Occipital lobe (tissue), 2 donors: ENCODE results near the gene RHEBL1. TPM values are rescaled to one million over a fixed set of nuclear protein-coding genes. Genes with fewer than 3 reads are reported as not detected.

Experiments used
- DNase-seq: peaks from one replicate; lab custom pipeline; 2025; lab: John Stamatoyannopoulos, UW
- total RNA-seq: library from RNA; depleted of rRNA; stranded (reverse); fragments of >200 nt; gene quantifications from one replicate; pipeline ENCODE4 v1.2.3, GENCODE V29; 2014

RHEBL1 gene
- total RNA-seq, 1 donor from 2014 or later = 0.78 TPM

DNA sequence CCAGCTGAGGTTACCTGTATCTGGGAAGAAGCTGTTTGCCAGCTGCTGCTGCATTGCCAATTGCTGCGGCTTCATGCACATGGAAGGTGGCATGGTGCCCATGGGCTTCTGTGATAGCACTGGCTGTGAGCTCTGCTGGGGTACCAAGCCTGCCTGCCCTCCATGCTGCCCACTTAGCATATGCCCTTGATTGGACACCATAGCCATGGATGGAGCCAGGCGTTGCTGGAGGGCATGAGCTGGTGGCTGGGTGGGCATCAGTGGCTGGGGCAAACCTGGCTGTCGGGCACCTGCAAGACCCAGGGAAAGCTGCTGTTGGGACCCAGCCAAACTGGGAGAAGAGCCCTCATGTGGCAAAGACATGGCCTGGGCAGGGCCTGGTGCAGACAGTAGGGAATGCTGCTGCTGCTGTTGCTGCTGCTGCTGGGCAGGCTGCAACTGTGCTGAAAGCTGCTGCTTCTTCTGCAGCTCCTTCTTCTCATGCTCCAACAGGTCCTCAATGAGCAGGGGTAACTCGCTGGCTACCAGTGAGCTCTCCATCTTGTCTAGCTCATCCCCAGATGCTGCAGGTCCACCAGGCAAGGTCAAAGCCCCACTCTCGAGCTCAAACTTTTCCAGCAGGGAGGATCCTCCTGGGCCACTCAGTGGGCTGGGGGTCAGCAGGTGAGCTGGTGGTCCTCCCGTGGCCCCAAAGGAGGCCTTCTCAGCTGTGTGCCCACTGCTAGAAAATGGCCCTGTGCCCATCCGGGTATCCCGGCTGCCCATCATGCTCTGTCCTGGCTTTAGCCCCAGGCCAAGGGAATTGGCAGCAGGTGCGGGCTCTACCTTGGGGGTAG is 32.5 kb downstream of the RHEBL1 start:
- DNase-seq = no peak

DNA sequence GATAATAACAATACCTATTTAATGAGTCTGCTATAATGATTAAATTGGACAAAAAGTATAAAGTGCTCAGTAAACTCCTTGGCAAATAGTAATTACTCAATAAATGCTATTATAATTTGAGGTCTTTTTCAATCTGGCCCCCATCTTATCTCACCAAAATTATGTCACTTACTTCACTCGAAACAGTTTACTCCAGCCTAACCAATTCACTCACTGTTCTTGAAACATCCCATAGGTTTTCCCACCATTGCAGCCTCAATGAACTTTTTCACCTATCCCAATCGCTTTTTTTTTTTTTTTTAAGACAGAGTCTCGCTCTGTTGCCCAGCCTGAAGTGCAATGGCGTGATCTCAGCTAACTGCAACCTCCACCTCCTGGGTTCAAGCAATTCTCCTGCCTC is 33.8 kb downstream of the RHEBL1 start:
- DNase-seq = no peak

DNA sequence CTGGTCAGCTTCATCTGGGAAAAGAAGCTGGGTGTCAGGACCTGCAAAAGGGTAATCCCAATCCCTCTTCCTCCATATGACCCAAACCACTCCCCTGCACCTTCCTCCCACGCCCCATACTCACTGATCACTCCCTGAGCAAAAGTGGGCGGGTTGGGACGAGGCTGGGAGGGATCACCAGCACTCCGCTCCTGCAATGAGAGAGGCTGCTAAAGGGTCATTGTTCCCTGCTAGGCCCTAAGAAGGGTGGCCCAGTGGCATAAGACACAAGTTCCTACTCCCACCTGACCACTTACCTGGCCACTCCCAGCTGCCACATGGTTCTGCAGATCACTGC is 35.5 kb downstream of the RHEBL1 start:
- DNase-seq = no peak

DNA sequence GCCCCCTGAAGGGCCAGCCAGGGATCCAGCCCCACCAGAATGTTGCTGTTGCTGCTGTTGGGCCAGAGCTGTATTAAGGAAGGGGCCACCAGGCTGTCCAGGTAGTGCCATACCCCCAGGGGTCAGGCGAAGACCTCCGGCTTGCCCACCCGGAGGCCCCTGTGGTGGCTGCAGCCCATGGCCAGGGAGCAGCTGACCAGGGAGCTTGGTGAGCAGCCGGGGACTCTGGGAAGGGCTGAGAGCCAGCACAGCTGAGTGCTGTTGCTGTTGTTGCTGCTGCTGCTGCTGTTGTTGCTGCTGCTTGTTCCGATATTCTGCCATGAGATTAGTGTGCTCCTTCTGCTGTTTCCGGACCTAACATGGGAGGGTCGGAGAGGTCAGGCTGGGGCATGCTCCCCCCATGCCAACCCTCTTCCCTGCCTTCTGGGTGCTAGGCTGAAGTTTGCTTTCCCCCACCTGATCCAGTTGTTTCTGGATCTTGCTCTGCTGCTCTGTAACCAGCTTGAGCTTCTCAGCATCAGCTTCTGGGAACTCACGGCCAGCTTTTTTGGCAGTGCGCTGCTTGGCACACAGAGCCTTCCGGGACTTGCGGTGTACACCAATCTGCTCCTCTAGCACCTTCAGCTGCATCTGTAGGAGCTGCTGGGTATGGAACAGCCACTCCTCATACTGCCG is 36.0 kb downstream of the RHEBL1 start:
- peak; percentile 30 for DNase-seq

DNA sequence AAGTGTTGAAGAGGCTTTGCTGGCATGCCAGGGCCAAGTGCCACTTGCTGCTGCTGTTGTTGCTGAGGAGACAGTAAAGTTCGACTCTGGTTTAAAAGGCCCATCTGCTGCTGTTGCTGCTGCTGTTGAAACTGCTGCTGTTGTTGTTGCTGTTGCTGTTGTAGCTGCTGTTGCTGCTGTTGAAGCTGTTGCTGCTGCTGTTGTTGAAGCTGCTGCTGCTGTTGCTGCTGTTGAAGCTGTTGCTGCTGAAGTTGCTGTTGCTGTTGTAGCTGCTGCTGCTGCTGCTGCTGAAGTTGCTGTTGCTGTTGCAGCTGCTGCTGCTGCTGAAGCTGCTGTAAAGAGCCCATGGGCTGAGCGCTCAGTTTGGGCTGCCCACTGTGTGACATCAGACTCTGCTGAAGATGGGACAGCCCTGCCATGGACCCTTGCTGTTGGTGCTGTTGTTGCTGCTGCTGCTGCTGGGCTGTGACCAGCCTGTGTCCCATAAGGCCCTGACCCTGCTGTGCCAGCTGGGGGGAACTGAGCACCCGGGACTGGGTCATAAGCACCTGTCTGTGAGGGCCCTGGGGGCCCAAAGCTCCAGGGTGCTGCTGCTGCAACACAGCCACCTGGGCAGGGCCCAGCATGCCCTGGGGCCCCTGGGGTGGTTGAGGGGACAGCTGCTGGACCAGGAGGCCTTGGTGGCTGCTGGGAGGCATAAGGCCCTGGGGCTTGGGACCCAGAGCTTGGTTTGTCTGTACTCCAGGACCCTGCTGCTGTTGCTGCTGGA is 36.9 kb downstream of the RHEBL1 start:
- no peak for DNase-seq

DNA sequence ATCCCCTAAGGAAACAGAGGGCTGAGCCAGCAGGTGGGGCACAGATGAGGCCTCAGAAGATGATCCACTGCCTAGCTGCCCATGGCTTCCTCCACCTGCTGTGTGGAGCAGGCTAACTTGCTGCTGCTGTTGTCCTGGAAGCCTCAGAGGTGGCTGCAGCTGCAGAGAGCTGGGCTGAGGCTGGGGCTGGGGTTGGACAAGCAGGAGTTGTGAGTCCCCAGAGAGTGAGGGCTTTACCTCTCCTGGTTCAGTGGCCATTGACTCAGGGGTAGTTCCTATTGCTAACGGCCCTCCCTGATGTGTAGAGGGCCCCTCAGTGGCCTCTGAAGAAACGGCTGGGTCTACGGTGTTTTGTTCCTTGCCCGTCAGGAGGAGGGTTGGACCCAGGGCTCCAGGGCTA is 37.5 kb downstream of the RHEBL1 start:
- DNase-seq = no peak

DNA sequence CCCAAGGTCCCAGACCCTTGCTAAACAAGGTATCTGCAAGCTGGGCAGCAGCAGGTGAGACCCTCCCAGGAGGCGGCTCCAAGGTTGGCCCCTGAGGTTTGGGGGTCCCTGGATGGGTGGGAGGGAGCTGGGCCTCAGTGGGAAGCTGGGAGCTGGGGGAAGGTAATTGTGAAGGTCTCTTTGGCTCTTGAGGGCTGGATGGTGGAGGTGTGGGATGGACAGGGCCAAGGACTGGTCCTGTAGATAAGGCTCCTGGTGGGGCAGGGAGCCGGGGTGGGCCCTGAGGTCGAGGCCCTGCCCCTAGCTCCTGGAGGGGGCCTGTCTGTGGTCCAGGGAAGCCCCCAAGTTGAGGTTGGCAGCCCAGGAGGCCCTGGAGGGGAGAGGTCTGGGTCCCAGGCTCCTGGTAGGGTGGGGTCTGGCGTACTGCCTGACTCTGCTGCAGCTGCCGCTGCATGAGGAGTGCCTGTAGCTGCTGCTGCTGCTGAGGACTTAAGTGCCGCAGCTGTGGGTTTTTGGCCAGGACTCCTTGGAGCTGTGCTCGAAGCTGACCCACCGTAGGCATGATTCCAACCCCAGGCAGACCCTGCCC is 38.1 kb downstream of the RHEBL1 start:
- no peak for DNase-seq

DNA sequence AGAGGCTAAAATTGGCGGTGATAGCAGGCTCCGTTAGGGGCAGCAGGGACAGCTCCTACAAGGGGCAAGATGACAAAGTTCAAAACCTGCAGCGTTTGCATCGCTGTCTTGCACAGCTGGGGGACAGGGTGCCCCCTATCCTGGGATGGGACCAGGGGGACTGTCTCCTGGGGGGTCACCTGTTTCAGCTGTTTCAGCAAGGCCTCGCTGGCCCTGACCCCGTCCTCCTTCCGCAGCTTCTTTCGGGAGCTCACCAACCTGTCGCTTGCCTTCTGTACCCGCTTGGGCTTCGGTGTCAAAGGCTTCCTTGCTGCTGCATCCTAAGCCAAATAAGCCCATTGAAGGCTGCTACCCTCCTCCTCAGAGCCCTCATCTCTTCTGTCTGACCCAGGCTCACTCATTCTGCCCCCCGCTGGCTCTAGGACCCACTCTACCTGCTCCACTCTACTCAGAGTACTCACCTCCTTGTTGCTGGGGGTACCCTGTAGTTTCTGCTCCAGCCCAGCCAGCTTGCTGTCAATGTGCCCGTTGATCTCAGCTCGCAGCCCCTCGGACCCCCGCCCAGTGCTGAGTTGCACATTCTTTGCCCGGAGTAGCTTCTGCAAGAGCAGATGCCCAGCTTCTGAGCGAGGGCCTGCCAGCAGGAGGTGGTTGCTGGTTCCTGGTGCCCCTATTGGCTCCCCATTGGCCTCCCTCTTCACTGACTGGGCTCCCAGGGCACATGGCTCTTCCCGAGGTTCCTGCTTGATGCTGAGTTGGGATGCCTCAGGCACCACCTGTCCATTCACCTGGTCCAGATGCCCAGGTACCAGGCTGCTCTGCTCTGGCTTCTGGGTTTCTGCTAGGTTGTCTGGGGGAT is 38.8 kb downstream of the RHEBL1 start:
- no peak for DNase-seq

DNA sequence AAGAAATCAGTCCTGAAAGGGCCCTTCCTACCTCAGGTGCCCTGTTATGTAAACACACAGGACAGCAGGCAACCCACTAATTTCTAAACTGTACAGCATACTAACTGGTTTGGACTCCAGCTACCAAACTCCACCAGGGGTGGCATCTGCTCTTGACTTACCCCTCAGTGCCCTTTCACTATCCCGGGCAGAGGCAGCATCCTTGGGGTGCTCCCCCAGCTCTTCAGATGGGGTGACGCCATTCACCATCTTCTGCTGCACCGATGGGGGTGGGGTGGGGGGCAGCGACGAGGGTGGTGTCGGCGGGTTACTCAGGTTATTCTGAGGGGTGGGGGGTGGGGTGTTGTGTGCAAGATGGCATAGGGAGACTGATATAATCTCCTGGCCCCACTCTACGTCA is 39.7 kb downstream of the RHEBL1 start:
- no peak for DNase-seq

DNA sequence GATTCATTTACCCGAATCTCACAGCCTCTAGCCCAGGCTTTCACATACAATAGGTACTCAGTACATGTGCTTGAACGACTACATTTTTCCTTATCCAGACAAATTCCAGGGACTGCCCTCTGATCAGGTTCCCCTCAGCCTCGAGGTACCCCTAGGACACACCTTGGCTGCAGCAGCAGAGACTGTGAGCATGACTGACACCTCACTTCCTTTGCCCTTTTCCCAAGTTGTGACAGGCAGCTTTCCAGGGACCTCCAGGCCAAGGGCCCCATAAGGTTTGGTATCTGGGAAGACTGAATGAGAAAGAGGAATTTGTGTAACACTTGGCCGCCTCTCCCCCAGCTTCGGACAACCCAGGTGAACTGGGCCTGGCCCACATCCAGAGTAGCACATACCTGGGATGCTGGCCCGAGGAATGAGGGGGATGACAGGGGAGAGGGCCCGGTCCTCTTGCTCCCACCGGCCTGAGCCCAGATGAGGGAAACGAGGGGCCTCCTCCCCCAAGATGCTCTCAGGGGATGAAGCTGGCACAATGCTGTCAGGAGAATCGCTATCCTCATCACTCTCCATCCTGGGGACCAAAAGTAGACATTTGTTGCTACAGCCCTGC is 41.0 kb downstream of the RHEBL1 start:
- no peak for DNase-seq

DNA sequence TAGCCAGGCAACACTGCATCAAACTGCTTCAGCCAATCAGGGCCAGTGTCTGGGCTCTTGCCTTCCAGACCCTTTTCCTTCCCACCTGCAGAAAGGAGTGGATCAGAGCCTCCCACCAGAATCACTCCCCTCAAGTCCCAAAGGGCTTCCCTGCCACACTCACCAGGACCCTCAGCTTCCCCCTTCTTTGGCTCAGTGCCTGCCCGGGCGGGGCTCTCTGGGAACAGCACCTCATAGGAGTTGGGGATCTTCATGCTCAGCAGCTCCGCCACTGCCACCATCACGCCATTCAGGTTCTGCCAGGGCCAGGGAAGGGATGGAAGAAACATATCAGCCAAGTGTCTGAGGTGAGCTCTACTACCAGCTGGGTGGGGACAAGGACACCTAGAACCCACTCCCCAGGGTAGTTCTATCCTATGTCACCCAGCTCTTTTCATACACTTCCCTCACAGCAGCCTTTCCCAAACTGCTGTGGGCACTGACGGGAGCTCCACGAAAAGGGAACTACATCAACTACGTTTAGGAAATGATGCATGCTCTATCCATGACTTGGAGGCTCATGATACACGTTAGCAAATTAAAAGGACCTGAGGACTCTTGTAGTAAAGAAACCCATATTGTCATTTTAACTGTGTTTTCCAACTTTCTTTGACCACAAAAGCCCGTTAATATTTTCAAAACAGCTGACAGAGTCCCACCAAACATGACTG is 41.8 kb downstream of the RHEBL1 start:
- DNase-seq = no peak

DNA sequence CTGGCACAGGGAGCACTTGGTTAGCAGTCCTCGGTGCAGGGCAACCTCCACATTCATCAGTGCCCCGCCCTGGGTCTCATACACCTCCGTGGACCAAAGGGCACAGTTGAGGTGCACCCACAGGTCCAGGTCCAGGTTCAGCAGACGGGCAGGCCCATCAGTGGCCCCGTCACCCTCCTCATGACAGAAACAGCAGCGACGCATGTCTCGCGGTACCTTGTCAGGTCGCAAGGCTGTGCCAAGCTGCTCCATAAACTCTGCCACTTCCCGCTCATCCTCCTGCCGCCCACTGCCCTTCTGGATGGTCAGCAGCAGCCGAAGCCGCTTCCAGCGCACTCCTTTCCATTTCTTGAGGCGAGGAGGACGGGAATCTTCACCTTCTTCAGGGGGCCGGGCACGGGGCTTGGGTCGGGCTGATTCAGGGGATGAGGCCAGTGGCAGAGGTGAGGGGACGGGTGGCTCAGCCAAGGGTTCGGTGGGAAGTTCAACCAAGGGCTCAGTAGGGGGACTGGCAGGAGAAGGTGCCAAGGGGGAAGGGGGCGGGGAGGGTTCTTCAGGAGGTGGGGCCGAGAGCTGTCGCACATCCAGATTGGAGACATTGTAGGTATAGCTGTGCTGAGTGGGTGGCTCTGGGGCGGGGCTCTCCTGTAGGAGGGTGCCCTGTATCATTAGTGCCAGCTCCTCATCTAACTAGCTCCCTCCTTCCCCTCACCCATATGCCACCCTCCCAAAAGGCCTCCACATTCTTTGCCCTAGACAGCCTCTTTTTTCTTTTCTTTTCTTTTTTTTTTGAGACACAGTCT is 42.9 kb downstream of the RHEBL1 start:
- DNase-seq = no peak

DNA sequence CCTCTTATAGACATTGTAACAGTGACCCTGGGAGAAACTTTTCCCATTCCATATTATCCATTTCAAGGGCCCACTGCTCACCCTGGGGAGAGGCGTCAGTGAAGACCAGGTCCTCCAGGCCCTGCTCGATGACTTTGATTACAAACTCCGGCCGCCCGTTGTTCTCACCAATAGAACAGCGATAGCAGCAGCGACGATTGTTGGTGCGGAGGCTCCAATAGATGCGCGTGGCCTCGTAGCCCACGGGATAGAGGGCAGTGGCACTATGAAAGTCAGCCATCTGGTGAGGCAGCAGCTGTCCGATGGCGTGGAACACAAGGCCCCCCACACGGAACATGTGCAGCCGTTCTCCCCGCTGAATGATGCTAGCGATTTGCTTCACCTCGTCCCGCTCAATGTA is 43.7 kb downstream of the RHEBL1 start:
- DNase-seq = no peak

DNA sequence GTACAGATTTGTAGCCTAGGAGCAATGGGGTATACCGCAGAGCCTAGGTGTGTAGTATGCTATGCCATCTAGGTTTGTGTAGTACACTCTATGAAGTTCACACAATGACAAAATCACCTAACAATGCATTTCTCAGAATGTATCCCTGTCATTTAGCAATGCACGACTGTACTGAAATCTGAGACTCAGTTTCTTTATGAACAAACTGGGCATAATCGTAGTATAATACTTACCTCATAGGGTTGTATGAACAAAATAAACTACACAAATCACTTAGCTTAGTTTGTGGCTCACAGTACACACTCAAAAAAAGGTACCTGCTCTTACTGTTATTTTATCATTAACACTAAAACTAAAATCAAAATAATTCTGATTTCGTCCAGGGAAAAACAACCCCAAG is 44.3 kb downstream of the RHEBL1 start:
- no peak for DNase-seq

DNA sequence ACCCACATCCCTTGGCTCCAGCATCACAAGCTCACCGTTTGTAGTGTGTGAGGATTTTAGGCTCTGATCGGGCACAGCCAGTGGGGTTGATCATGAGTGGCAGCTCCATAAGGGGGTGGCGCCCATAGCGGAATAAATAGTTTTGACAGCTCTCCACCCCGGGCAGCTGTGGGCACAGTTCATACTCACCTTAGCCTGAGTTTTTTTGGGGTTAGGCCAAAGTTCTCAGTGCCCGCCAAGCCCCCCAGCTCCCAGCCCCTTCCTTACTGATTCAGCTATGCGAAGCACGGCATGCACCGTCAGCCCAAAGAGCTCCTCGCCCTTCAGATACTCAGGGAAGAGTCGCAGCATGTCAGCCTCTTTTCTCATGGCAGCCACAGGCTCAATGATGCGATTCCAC is 45.2 kb downstream of the RHEBL1 start:
- DNase-seq = no peak

DNA sequence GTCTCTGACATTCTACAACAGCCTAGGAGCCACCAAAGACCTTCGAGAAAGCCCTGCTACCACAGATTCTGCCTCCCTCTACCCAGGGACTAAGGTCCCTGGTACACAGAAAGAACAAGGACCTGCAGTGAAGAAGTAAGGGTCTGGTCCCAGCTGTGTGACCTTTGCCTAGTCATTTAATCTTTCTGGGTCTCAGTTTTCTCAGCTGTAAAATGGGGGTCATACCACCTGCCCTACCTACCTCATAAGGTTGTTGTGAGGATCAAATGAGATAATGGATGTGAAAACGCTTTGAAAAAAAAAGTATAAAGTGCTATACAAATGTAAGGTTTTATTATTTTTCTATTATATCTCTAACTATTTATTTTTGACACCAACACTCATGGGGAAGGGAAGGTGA is 46.0 kb downstream of the RHEBL1 start:
- no peak for DNase-seq

DNA sequence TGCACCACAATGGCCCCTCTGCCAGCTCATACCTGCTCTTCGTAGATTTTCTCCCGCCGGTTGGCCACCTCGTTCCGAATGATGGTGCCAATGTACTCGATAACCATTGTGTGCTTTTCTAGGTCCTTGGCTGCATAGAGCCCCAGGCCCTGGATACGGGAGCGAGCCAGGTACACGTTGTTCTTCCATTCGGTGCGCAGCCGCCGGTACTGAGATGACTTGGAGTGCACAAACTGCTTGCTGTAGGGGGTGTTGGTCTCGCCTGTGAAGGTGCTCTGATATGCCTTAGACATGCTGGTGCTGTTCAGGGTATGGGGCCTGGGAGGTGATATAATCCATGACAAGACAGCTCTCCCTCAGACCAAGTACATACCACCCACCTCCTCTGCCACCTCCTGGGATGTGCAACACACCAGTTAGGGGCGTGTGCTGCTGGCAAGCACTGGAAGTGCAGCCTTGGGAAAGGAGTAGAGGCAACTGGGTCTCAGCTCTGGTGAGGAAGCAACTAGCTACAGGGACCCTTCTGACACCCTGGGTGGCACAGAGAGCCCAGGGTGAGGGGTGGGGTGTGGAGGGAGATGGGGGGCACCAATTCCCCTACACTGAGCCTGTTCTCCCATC is 47.1 kb downstream of the RHEBL1 start:
- no peak for DNase-seq

DNA sequence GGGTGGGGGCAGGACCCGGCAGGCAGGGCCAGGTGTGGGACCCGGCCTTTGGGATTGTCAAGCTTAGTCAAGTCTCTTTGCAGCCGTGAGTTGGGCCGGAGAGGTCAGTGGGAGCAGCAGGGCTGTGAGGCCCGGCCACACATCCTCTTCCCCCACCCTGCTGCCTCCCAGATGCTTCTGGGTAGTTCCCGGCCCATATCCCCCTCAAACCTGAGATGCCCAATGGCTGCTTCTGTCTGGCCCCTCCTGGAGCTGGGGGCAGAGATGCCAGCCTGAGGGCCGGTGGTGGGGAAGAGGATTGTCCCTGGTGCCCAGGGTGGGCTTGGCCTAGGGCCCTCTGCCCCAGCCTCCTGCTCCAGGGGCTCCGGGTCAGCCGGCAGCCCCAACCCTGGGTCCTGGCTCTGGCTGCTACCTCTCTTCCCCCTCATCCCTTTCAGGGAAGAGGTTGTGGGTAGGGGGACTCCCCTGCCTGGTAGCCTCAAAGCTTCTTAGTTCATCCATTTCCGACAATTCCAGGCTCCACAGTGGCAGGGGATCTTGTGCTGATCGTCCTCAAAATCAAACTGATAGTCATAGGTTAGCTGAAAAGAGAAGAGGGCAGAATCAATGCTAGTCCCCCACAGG is 48.4 kb downstream of the RHEBL1 start:
- DNase-seq = no peak
